DOHH2 (cell line): Measurements from ENCODE around the gene BPIFB4.

Experiments used
- H3F3A ChIP-seq: fragments of 200-600 bp; sonication (generic), shearing (Covaris generic); 2 replicates; pipeline ENCODE4 v1.6.0; 2016; ENCODE audit warnings: antibody characterized with exemption, mild to moderate bottlenecking; ENCODE audit not compliant: control insufficient read depth, insufficient read depth
- H3K27ac ChIP-seq: fragments of 200-600 bp; sonication (generic); 2 replicates; pipeline ENCODE4 v1.5.1; 2014; ENCODE audit warnings: low read depth, mild to moderate bottlenecking, low read length, moderate library complexity
- H3K27me3 ChIP-seq: fragments of 200-600 bp; sonication (generic); 2 replicates; pipeline ENCODE4 v1.6.1; 2014; ENCODE audit warnings: mild to moderate bottlenecking, low read length, mixed read lengths; ENCODE audit not compliant: control insufficient read depth
- H3K36me3 ChIP-seq: fragments of 200-600 bp; sonication (generic); 2 replicates; pipeline ENCODE4 v1.6.1; 2014; ENCODE audit warnings: mild to moderate bottlenecking, low read length, moderate library complexity, mixed read lengths; ENCODE audit not compliant: control insufficient read depth
- H3K4me1 ChIP-seq: fragments of 200-600 bp; sonication (generic); 2 replicates; pipeline ENCODE4 v1.6.1; 2014; ENCODE audit warnings: mild to moderate bottlenecking, low read length, mixed read lengths; ENCODE audit not compliant: control insufficient read depth
- H3K4me2 ChIP-seq: fragments of 200-600 bp; sonication (generic); 2 replicates; pipeline ENCODE4 v1.6.0; 2014; ENCODE audit warnings: mild to moderate bottlenecking, low read length, moderate library complexity
- H3K4me3 ChIP-seq: fragments of 200-600 bp; sonication (generic); 2 replicates; pipeline ENCODE4 v1.5.1; 2014; ENCODE audit warnings: mild to moderate bottlenecking, low read length, mixed read lengths
- H3K79me2 ChIP-seq: fragments of 200-600 bp; sonication (generic); 2 replicates; pipeline ENCODE4 v1.6.1; 2014; ENCODE audit warnings: mild to moderate bottlenecking, low read length, mixed read lengths; ENCODE audit not compliant: control insufficient read depth
- H3K9me2 ChIP-seq: fragments of 200-600 bp; sonication (generic); replicated peaks from 2 replicates; pipeline ENCODE4 v1.6.1; 2014; ENCODE audit warnings: mild to moderate bottlenecking, low read length, mixed read lengths; ENCODE audit not compliant: control insufficient read depth
- H3K9me3 ChIP-seq: fragments of 200-600 bp; sonication (generic); 2 replicates; pipeline ENCODE4 v1.6.1; 2014; ENCODE audit warnings: antibody characterized with exemption, low read length, mixed read lengths; ENCODE audit not compliant: control insufficient read depth, insufficient read depth
- H4K20me1 ChIP-seq: fragments of 200-600 bp; sonication (generic); 2 replicates; pipeline ENCODE4 v1.6.0; 2014; ENCODE audit warnings: low read depth, mild to moderate bottlenecking, antibody characterized with exemption, low read length, moderate library complexity; ENCODE audit not compliant: control insufficient read depth, insufficient read depth
- CTCF ChIP-seq: fragments of 200-600 bp; sonication (generic); IDR thresholded peaks from one replicate; pipeline ENCODE4 v1.5.1; 2014; ENCODE audit warnings: antibody characterized with exemption, mild to moderate bottlenecking, low read depth, low read length; ENCODE audit not compliant: poor library complexity, severe bottlenecking
- EZH2phosphoT487 ChIP-seq: fragments of 200-600 bp; sonication (generic); IDR thresholded peaks from 2 replicates; pipeline ENCODE4 v1.6.1; 2017; ENCODE audit warnings: borderline replicate concordance, mild to moderate bottlenecking, antibody characterized with exemption, low read length, moderate library complexity, mixed read lengths

Gene BPIFB4

GRCh38 chr20:33070111-33071053 is 9.1 kb upstream of the BPIFB4 start:
- H3K4me2 ChIP-seq = no peak overlapping the region
- no peak for TF ChIP-seq CTCF
- no peak for TF ChIP-seq EZH2phosphoT487
- no peak overlapping the region for H3K27ac ChIP-seq
- no peaks in the 10 kb centered on the region for H3K9me3 ChIP-seq
- no peaks in the 10 kb centered on the region for H3F3A ChIP-seq
- no peak overlapping the region for H3K4me3 ChIP-seq
- no peaks in the 10 kb centered on the region for H4K20me1 ChIP-seq
- no peaks in the 10 kb centered on the region for H3K36me3 ChIP-seq
- no peaks in the 10 kb centered on the region for H3K4me1 ChIP-seq
- no peaks in the 10 kb centered on the region for H3K79me2 ChIP-seq
- H3K27me3 ChIP-seq = no peaks in the 10 kb centered on the region; the same call in 1 of the 2 replicates
- no peaks in the 10 kb centered on the region for H3K9me2 ChIP-seq

- H3K27ac ChIP-seq = no peak overlapping the region
- H3K79me2 ChIP-seq = no peaks in the 10 kb centered on the region
- H3K36me3 ChIP-seq = no peaks in the 10 kb centered on the region
- H3F3A ChIP-seq = no peaks in the 10 kb centered on the region
- no peaks in the 10 kb centered on the region; the same call in 1 of the 2 replicates for H3K27me3 ChIP-seq
- TF ChIP-seq CTCF (no peak), EZH2phosphoT487 (no peak)
- no peaks in the 10 kb centered on the region for H4K20me1 ChIP-seq
- no peaks in the 10 kb centered on the region for H3K9me3 ChIP-seq
- no peak overlapping the region for H3K4me3 ChIP-seq
- no peaks in the 10 kb centered on the region for H3K9me2 ChIP-seq
- H3K4me1 ChIP-seq = no peaks in the 10 kb centered on the region
- no peak overlapping the region for H3K4me2 ChIP-seq
Measured at GRCh38 chr20:33071198-33071597, 8.2 kb upstream of the BPIFB4 start.

- no peak for TF ChIP-seq EZH2phosphoT487
- no peak for TF ChIP-seq CTCF
- Histone ChIP-seq H3F3A (no peaks in the 10 kb centered on the region), H3K36me3 (no peaks in the 10 kb centered on the region), H3K4me1 (no peaks in the 10 kb centered on the region), H3K79me2 (no peaks in the 10 kb centered on the region), H3K4me3 (no peak overlapping the region), H3K9me3 (no peaks in the 10 kb centered on the region), H3K9me2 (no peaks in the 10 kb centered on the region), H4K20me1 (no peaks in the 10 kb centered on the region), H3K4me2 (no peak overlapping the region), H3K27ac (no peak overlapping the region), H3K27me3 (no peaks in the 10 kb centered on the region; the same call in 1 of the 2 replicates)
Measured at GRCh38 chr20:33072362-33072761, 7.1 kb upstream of the BPIFB4 start.
